ENCODE measurements around the gene CPA4. TPM values are rescaled to one million over a fixed set of nuclear protein-coding genes. Genes with fewer than 3 reads are reported as not detected.

Gene CPA4
- total RNA-seq, 1 donor: not detected

DNA sequence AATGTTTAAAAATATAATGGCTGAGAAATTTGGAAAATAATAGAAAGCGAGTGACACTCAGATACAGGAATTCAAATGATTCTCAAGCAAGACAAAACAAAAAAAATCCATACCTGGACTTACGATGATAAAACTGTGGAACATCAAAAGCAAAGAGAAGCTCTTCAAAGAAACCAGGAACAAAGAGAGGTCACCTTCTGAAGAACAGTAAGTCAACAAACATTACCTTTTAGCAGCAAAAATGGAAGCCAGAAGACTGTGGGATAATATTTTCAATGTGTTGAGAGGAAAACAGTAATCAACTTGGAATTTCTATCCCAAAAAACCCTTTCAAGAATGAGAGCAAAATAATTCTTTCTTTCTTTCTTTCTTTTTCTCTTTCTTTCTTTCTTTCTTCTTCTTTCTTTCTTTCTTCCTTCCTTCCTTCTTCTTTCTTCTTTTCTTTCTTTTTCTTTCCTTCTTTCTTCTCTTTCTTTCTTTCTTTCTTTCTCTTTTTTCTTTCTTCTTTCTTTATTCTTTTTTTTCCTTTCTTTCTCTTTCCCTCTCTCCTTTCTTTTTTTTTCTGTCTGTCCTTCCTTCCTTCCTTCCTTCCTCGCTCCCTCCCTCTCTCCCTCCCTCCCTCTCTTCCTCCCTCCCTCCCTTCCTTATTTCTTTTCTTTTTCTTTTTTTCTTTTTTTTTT lies 49.9 kb downstream of the CPA4 start:
- no peak for DNase-seq (ENCODE audit: low read depth in 2 of 3, low spot score in 2 of 3)

- no peak for DNase-seq (ENCODE audit: low read depth in 2 of 3, low spot score in 2 of 3)
Measured at GRCh38 chr7:130344271-130344866, 51.4 kb downstream of the CPA4 start, which contains the start of gene CPA5. CPA5 (plus strand) TSS chr7:130344816; CDS start chr7:130346486, 1,670 bp downstream.

- DNase-seq (ENCODE audit: low read depth in 2 of 3, low spot score in 2 of 3): no peak
Measured at GRCh38 chr7:130345136-130345535, 52.2 kb downstream of the CPA4 start.

DNA sequence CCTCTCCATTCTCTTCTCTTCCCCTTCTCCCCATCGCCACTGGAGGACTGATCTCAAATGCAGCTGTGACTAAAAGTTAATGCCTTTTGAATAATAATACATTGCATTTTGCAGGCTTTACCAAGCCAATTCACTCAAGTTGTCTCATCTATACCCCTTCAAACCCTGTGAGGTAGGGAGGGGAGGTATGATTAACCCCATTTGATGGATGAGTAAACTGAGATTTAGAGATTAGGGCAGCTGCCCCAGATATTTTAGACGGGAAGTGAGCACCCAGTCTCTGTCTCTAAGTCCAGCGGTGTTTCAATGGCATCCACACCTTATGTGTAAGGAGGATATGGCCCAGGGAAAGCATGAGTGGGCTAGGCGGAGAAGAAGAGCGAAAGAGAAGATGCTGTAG lies 52.8 kb downstream of the CPA4 start:
- no peak for DNase-seq (ENCODE audit: low read depth in 2 of 3, low spot score in 2 of 3)

GRCh38 chr7:130346177-130346905 lies 53.4 kb downstream of the CPA4 start:
- no peak for DNase-seq (ENCODE audit: low read depth in 2 of 3, low spot score in 2 of 3)

- no peak for DNase-seq (ENCODE audit: low read depth in 2 of 3, low spot score in 2 of 3)
Measured at GRCh38 chr7:130346941-130347340, 54.0 kb downstream of the CPA4 start.

- no peak for DNase-seq (ENCODE audit: low read depth in 2 of 3, low spot score in 2 of 3)
Measured at GRCh38 chr7:130349911-130350782, 57.2 kb downstream of the CPA4 start.

DNA sequence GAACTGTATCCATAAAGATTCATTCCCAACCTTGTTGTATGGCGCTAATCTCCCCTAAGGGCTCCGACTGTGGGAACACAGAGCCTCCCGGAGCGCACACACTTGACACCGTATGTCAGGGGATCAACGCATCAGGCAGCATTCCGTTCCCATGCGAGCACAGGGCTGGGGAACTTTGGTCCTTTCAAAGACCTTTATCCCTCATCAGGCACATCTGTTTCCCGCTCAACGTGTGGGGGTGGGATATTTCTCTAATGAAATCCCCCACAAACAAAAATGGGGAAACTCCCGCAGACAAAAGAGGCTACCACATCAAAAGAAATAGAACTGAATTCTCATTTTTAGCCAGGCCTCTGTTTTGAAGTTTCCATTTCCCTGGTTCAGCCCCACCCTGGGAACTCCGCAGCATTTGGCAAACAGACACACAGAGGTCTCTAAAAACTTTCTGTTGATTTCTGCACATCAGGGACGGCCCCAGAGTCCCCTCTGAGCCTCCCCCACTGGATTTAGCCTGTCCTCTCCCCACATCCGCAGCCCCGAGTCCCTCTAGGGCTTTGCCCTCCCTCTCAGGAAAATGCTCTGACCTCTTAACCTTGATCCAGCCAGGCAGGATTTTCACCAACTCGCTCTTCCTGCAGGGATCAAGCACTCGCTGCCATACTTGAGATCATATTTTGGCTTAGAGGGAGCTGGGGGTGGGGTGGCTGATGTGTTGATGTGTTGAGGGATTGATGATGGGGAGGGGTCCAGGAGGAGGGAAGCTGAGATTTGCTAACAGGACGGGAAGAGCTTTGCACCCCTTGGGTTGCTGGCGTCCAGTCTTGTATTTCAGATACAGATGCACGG lies 58.2 kb downstream of the CPA4 start:
- DNase-seq (ENCODE audit: low read depth in 2 of 3, low spot score in 2 of 3): no peak

- DNase-seq (ENCODE audit: low read depth in 2 of 3, low spot score in 2 of 3): no peak
Measured at GRCh38 chr7:130351791-130352090, 58.8 kb downstream of the CPA4 start.

GRCh38 chr7:130352194-130353074 lies 59.5 kb downstream of the CPA4 start:
- no peak for DNase-seq (ENCODE audit: low read depth in 2 of 3, low spot score in 2 of 3)

- DNase-seq (ENCODE audit: low read depth in 2 of 3, low spot score in 2 of 3): no peak
Measured at GRCh38 chr7:130353196-130353595, 60.2 kb downstream of the CPA4 start.

- DNase-seq (ENCODE audit: low read depth in 2 of 3, low spot score in 2 of 3): no peak
Measured at GRCh38 chr7:130356121-130356875, 63.3 kb downstream of the CPA4 start.

- peak in 2 of 3 donors; percentile 20 to 26 for DNase-seq (ENCODE audit: low read depth in 2 of 3, low spot score in 2 of 3)
Measured at GRCh38 chr7:130356876-130357611, 64.1 kb downstream of the CPA4 start.

DNA sequence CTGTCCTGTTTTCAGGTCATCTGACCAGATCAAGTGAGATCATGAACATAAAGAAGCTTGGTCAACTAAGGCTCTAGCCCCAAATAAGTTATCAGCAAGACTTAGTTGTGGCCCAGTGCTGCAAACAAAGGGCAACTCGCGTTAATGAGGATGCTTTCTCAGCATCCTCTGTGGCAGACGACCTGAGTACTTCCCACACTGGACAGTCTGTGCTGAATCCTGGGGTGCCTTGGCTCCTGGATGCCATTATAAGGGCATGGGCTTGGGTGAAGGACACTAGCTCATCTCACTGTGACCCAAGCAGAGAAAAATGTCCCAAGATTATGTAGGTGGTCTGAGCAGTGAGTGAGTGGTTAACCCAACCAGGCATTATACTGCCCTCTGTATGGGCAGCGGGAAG lies 65.5 kb downstream of the CPA4 start:
- no peak for DNase-seq (ENCODE audit: low read depth in 2 of 3, low spot score in 2 of 3)

GRCh38 chr7:130359276-130359857 lies 66.4 kb downstream of the CPA4 start:
- no peak for DNase-seq (ENCODE audit: low read depth in 2 of 3, low spot score in 2 of 3)

- DNase-seq (ENCODE audit: low read depth in 2 of 3, low spot score in 2 of 3): no peak
Measured at GRCh38 chr7:130360518-130360917, 67.6 kb downstream of the CPA4 start.

- DNase-seq (ENCODE audit: low read depth in 2 of 3, low spot score in 2 of 3): no peak
Measured at GRCh38 chr7:130361681-130362080, 68.7 kb downstream of the CPA4 start.
